Mesothelial cell of epicardium (in vitro differentiated cells): Measurements from ENCODE around the gene CLMP. TPM values are rescaled to one million over a fixed set of nuclear protein-coding genes. Genes with fewer than 3 reads are reported as not detected.

ENCODE experiments used
- DNase-seq, 2 experiments: peaks; one replicate each; pipeline ENCODE4 v3.0.0; 2021; ENCODE audit warnings: low spot score in 2 of 2; ENCODE audit not compliant: unreplicated experiment in 2 of 2
- H3K27ac Mint-ChIP-seq: 2 replicates; pipeline ENCODE4 v1.8.0; 2021; ENCODE audit warnings: mixed read lengths
- H3K27me3 Mint-ChIP-seq: 2 replicates; pipeline ENCODE4 v1.8.0; 2021; ENCODE audit warnings: low read depth, mixed read lengths
- H3K36me3 Mint-ChIP-seq: 2 replicates; pipeline ENCODE4 v1.8.0; 2021; ENCODE audit warnings: mixed read lengths
- H3K4me1 Mint-ChIP-seq: 2 replicates; pipeline ENCODE4 v1.8.0; 2021; ENCODE audit warnings: mixed read lengths
- H3K4me3 Mint-ChIP-seq: 2 replicates; pipeline ENCODE4 v1.8.0; 2021; ENCODE audit warnings: mild to moderate bottlenecking, moderate library complexity, mixed read lengths
- H3K9me3 Mint-ChIP-seq: 2 replicates; pipeline ENCODE4 v1.8.0; 2021; ENCODE audit warnings: mixed read lengths
- total RNA-seq: library from RNA; stranded (reverse); gene quantifications from 3 replicates; pipeline ENCODE4 v1.2.1, GENCODE V29; 2021
- TF ChIP-seq, protein P1 (sequence below): fragments of 200-600 bp; sonication (generic); IDR thresholded peaks from one replicate; pipeline ENCODE4 v1.5.0; 2021; ENCODE audit warnings: antibody characterized with exemption; ENCODE audit not compliant: unreplicated experiment

Gene CLMP
- total RNA-seq, 1 donor from 2014 or later: 18.0 TPM

DNA sequence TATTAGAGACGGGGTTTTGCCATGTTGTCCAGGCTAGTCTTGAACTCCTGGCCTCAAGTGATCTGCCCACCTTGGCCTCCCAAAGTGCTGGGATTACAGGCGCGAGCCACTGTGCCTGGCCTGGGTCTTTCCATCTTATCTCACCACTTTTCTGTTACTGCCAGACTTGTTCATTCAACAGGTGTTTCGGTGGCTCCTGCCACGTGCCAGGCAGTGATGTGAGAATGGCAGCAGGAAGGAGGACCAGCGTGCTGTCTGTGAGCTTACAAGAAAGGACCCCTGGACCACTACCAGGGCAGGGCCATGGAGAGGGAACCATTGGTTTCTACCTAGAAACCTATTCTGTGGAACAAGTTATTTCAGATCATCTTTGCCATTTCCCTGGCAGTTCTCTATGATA, 44.2 kb downstream of the CLMP start:
- no peak overlapping the region for H3K27ac Mint-ChIP-seq
- peaks cover 3% of the 10 kb centered on the region for H3K9me3 Mint-ChIP-seq
- TF ChIP-seq, protein P1, sequence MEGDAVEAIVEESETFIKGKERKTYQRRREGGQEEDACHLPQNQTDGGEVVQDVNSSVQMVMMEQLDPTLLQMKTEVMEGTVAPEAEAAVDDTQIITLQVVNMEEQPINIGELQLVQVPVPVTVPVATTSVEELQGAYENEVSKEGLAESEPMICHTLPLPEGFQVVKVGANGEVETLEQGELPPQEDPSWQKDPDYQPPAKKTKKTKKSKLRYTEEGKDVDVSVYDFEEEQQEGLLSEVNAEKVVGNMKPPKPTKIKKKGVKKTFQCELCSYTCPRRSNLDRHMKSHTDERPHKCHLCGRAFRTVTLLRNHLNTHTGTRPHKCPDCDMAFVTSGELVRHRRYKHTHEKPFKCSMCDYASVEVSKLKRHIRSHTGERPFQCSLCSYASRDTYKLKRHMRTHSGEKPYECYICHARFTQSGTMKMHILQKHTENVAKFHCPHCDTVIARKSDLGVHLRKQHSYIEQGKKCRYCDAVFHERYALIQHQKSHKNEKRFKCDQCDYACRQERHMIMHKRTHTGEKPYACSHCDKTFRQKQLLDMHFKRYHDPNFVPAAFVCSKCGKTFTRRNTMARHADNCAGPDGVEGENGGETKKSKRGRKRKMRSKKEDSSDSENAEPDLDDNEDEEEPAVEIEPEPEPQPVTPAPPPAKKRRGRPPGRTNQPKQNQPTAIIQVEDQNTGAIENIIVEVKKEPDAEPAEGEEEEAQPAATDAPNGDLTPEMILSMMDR: no peak
- no peak for DNase-seq
- H3K27me3 Mint-ChIP-seq: no peaks in the 10 kb centered on the region
- peaks cover 3% of the 10 kb centered on the region for H3K36me3 Mint-ChIP-seq
- H3K4me3 Mint-ChIP-seq: no peak overlapping the region
- H3K4me1 Mint-ChIP-seq: peaks cover 3% of the 10 kb centered on the region

DNA sequence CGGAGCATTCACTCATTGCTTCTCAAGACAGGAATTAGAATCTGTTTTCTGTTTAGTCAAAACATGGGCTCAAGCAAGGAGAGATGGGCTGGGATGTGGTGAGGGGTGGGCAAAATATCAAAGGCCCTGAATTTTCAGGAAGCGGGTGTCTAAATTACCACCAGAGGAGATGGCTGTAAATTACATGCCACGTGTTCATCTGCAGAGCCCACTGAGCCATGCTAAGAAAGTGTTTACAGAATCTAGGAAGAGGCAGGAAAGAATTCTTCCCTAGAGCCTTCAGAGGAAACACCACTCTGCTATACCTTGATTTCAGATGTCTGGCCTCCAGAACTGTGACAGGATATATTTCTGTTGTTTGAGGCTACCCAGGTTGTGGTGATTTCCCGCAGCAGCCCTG, 46.1 kb downstream of the CLMP start:
- DNase-seq: no peak
- no peaks in the 10 kb centered on the region for H3K27me3 Mint-ChIP-seq
- no peaks in the 10 kb centered on the region for H3K9me3 Mint-ChIP-seq
- H3K4me1 Mint-ChIP-seq: peaks cover 10% of the 10 kb centered on the region
- TF ChIP-seq, protein P1: no peak
- no peak overlapping the region for H3K4me3 Mint-ChIP-seq
- H3K36me3 Mint-ChIP-seq: no peaks in the 10 kb centered on the region
- no peak overlapping the region for H3K27ac Mint-ChIP-seq

DNA sequence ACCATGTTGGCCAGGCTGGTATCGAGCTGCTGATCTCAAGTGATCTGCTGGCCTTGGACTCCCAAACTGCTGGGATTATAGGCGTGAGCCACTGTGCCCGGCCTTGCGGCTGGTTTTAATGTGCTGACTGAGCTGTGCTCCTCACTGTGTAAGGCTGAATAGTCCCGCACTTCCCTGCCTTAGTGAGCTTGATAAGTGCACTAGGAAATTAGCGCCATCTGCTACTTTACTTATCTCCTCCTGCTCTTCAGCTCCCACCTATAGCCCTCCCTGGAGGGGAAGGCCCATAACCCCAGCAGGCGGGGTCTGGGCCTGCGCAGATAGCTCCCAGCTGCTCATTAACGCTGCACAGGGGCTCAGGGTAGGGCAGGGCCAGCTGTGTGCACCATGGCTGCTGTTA, 49.4 kb downstream of the CLMP start:
- Mint-ChIP-seq H3K27me3 (no peaks in the 10 kb centered on the region), H3K4me1 (peaks cover 7% of the 10 kb centered on the region), H3K9me3 (no peaks in the 10 kb centered on the region), H3K36me3 (no peaks in the 10 kb centered on the region), H3K4me3 (no peak overlapping the region), H3K27ac (no peak overlapping the region)
- no peak for DNase-seq
- TF ChIP-seq, protein P1: no peak

DNA sequence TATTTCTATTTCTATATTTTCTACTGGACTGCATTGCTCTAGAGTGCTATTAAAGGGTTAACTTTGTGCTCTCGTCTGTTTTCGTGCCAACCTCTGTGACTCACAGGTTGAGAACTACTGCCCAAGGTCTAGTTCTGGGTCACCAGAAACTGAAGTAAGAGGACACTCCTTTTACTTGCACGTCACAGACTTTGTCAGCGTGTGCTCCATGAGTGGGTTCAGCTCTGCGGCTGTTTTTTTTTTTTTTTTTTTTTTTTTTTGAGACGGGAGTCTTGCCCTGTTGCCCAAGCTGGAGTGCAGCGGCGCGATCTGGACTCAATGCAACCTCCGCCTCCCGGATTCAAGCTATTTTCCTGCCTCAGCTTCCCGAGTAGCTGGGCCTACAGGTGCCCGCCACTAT, 49.8 kb downstream of the CLMP start:
- peaks cover 7% of the 10 kb centered on the region for H3K4me1 Mint-ChIP-seq
- DNase-seq: no peak
- no peaks in the 10 kb centered on the region for H3K36me3 Mint-ChIP-seq

DNA sequence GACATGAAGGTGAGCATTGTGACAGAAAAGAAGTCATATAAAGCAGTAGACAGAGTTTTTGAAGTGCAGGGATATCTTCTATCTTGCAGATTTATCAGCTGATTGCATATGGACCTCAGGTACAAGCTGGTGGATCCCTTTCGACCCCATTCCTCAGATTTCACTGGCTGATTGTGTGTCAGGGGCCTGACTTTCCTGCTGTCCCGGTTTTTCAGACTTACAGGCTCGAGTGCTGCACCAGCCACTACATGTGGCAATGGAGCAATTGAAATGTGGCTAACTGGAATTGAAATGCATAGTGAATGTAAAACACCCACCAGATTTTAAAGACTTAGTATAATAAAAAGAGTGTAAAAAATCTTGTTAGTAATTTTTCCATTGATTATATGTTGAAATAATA, 50.3 kb downstream of the CLMP start:
- Mint-ChIP-seq H3K36me3 (no peaks in the 10 kb centered on the region), H3K4me1 (peaks cover 7% of the 10 kb centered on the region), H3K9me3 (no peaks in the 10 kb centered on the region), H3K27me3 (no peaks in the 10 kb centered on the region), H3K27ac (no peak overlapping the region), H3K4me3 (no peak overlapping the region)
- no peak for DNase-seq
- TF ChIP-seq, protein P1: no peak

More for the DNA sequence above, 49.8 kb downstream of the CLMP start:
- H3K27me3 Mint-ChIP-seq: no peaks in the 10 kb centered on the region
- TF ChIP-seq, protein P1: no peak
- no peak overlapping the region for H3K4me3 Mint-ChIP-seq
- no peaks in the 10 kb centered on the region for H3K9me3 Mint-ChIP-seq
- H3K27ac Mint-ChIP-seq: no peak overlapping the region

DNA sequence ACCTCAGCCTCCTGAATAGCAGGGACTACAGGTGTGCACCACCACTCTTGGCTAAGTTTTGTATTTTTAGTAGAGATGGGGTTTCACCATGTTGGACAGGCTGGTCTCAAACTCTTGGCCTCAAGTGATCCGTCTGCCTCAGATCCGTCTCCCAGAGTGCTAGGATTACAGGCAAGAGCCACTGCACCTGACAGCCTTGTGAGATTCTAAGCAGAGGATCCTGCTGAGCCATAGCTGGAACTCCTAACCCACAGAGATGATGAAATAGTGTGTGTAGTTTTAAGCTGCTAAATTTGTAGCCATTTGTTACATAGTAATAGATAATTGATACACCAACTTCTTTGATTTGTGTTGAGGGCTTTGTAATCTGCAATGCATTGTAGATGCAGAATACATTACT, 51.1 kb downstream of the CLMP start:
- Mint-ChIP-seq H3K4me3 (no peak overlapping the region), H3K36me3 (no peaks in the 10 kb centered on the region), H3K27ac (no peak overlapping the region), H3K27me3 (no peaks in the 10 kb centered on the region), H3K9me3 (no peaks in the 10 kb centered on the region), H3K4me1 (peaks cover 7% of the 10 kb centered on the region)
- DNase-seq: no peak
- TF ChIP-seq, protein P1: no peak
